Measurements from ENCODE around the gene TREX2.

DNA sequence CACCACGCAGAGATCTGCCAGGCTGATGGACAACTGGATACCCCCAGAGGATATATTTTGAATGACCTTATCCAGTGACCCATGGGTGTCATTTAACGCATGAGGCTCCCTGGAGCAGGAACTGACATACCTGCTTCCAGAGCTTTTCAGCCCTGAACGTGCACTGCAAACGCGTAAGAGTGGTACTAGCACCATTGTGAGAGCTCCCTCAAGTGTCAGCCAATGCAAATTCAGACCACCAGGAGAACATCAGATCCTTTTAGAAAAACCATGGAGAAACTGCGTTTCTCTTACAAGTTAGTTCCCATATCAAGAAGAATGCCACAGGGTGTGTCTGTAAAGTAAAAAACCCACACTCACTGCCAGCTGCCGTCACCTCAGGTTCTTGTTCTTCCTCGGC lies 7.3 kb downstream of the TREX2 start:
- TF ChIP-seq, protein P1, sequence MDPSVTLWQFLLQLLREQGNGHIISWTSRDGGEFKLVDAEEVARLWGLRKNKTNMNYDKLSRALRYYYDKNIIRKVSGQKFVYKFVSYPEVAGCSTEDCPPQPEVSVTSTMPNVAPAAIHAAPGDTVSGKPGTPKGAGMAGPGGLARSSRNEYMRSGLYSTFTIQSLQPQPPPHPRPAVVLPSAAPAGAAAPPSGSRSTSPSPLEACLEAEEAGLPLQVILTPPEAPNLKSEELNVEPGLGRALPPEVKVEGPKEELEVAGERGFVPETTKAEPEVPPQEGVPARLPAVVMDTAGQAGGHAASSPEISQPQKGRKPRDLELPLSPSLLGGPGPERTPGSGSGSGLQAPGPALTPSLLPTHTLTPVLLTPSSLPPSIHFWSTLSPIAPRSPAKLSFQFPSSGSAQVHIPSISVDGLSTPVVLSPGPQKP (IDR thresholded peaks at IDR 0.05; ENCODE audit: borderline replicate concordance, low read depth, low read length) = no peak
- TF ChIP-seq, protein P2, sequence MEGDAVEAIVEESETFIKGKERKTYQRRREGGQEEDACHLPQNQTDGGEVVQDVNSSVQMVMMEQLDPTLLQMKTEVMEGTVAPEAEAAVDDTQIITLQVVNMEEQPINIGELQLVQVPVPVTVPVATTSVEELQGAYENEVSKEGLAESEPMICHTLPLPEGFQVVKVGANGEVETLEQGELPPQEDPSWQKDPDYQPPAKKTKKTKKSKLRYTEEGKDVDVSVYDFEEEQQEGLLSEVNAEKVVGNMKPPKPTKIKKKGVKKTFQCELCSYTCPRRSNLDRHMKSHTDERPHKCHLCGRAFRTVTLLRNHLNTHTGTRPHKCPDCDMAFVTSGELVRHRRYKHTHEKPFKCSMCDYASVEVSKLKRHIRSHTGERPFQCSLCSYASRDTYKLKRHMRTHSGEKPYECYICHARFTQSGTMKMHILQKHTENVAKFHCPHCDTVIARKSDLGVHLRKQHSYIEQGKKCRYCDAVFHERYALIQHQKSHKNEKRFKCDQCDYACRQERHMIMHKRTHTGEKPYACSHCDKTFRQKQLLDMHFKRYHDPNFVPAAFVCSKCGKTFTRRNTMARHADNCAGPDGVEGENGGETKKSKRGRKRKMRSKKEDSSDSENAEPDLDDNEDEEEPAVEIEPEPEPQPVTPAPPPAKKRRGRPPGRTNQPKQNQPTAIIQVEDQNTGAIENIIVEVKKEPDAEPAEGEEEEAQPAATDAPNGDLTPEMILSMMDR (conservative IDR thresholded peaks at IDR 0.05; ENCODE audit: low read depth, low read length) = no peak
- no peak for TF ChIP-seq POLR2A (IDR thresholded peaks at IDR 0.05; ENCODE audit: low read depth, low read length)
- TF ChIP-seq MXI1 (IDR thresholded peaks at IDR 0.05; ENCODE audit: borderline replicate concordance, low read depth, low read length) = no peak
- TF ChIP-seq MAFK (IDR thresholded peaks at IDR 0.05; ENCODE audit: low read depth, low read length) = no peak
- TF ChIP-seq, protein P3, sequence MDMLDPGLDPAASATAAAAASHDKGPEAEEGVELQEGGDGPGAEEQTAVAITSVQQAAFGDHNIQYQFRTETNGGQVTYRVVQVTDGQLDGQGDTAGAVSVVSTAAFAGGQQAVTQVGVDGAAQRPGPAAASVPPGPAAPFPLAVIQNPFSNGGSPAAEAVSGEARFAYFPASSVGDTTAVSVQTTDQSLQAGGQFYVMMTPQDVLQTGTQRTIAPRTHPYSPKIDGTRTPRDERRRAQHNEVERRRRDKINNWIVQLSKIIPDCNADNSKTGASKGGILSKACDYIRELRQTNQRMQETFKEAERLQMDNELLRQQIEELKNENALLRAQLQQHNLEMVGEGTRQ (IDR thresholded peaks at IDR 0.05; ENCODE audit: low read depth, low read length) = no peak
- TF ChIP-seq RFX5 (IDR thresholded peaks at IDR 0.05; ENCODE audit: low read depth, low read length) = no peak
- TF ChIP-seq SMC3 (IDR thresholded peaks at IDR 0.05; ENCODE audit: low read depth, low read length) = no peak
- TF ChIP-seq RAD21 (IDR thresholded peaks at IDR 0.05; ENCODE audit: low read length) = peak; percentile 25
- no peak for TF ChIP-seq BHLHE40 (IDR thresholded peaks at IDR 0.05; ENCODE audit: low read depth, low read length)
- no peak for TF ChIP-seq RCOR1 (IDR thresholded peaks at IDR 0.05; ENCODE audit: insufficient replicate concordance, low read length)
- no peak for TF ChIP-seq MAZ (IDR thresholded peaks at IDR 0.05; ENCODE audit: borderline replicate concordance, low read depth, low read length)

Data from IMR-90 (cell line).